ENCODE measurements around the gene ADISSP.

Gene ADISSP

GRCh38 chr20:3710703-3711483 is 56.7 kb downstream of the ADISSP start:
- peak; percentile 65 to 69 for DNase-seq

GRCh38 chr20:3710011-3710466 is 57.5 kb downstream of the ADISSP start:
- no peak for DNase-seq

DNA sequence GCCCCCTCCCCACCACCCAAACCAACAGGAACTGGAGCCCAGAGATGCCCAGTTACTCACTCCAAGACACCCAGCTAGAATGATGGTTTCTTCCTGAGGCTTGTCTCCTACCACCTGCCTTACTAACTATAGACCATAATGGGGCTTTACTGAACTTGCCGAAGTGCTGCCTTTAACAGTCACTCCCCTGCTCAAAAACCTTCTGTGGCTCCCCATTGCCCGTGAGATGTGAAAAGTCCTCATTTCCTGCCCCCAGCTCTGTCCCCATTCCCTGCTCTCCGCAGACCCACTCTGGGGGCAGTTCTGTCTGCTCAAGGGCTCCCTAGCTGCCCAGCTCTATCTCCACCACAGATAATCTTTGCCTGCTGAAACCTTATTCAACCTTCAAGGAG is 60.0 kb downstream of the ADISSP start:
- no peak for DNase-seq

- DNase-seq, result no peak
Observed at GRCh38 chr20:3706774-3707507, 60.6 kb downstream of the ADISSP start.

DNA sequence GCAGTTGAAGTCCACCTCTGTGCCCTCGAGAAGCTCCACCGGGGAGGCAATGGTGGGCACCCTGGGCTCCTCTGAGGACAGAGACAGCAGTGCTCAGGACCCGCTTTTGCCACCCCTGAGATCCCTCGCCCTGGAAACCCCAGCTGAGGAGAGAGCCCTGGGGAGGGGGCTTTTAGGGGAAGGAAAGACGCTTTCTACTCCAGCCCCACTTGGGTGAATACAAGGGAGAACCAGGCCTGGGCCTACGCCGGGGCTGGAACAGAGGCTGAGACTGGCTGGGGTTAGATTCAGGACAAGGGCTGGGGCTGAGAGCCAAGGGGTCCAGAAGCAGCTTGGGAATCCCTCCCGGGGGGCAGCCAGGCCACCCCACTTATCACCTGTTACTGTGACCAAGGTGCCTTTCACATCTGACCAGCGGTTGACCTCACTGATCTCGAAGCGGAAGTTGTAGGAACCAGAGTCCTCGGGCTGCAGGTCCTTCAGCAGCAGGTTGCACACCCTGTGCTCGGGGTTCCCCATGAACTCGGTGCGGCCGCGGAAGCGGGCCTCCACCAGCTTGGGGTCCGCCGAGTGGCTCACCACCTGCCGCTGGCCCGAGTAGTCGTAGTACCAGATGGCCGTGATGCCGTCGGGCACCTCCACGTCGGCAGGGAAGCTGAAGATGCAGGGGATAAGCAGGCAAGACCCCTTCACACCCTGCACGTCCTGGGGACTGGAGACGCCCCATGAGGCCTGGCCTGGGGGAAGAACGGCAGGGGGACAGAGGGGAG is 61.4 kb downstream of the ADISSP start:
- DNase-seq, result no peak

DNA sequence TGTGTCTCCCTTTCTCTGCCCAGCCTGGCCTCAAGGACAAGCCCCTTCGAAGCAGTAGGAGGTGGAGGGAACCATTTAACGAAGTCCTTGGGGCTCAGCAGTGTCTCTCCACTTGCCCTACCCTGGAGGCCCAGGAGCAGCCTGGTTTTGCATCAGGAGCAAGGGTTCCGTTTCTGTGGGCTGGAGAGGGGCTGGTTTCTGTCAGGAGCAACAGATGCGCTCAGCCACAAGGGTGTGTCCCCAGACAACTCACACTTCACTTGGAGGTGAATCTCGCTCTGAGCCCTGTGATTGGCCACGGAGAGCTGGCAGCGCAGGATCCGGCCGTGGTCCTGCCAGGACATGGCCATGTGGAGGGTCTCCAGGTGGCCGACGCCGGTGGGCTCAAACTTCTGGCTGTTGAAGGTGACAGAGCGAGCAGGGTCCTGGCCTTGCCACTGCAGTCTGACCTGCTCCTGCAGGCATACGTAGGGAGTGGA is 62.0 kb downstream of the ADISSP start:
- no peak for DNase-seq

DNA sequence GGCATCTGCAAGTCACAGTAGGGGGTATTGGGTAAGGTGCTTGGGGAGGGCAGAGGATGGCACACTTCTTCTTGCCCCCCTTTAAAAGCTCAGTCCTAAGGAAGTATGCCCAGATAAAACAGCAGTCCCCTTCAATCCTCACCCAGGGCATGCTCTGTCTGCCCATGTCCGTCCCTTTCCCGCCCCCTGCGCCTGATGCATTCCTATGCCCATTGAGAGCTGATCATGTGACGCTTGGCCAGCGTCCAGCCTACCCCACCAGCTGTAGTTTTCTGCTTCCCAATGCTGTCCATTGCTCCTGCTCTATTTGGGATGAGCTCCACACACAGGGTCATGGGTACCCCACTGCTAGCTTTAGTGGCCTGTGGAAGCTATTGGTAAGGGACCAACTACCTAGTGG is 63.5 kb downstream of the ADISSP start:
- DNase-seq, result no peak
